ENCODE results near the gene VANGL1.

DNA sequence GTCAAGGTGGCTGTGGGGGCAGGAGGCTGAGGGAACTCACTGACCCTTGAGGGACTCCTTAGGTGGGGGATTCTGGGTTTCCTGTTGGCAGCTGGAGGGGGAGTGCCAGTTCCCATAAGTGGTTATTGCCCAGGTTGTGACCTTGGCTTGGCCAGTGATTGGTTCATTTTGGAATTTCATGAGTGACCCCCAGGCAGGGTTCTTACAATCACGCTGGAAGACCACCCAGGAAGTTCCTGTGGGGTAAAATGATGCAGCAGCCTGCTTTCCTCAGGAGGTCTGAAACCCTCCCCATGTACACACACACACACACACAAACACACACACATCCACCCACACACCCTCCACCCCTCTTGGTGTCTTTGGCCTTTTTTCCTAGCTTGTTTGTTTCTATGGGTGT is 16.9 kb downstream of the VANGL1 start:
- TF ChIP-seq CTCF (IDR thresholded peaks at IDR 0.05; ENCODE audit: insufficient read depth, low read length) (no peak), POLR2AphosphoS5 (IDR thresholded peaks at IDR 0.05; ENCODE audit: low read depth) (no peak), GABPA (IDR thresholded peaks at IDR 0.05; ENCODE audit: low read depth) (no peak), SPI1 (IDR thresholded peaks at IDR 0.05; ENCODE audit: borderline replicate concordance, low read depth) (no peak)
- TF ChIP-seq, protein P1, sequence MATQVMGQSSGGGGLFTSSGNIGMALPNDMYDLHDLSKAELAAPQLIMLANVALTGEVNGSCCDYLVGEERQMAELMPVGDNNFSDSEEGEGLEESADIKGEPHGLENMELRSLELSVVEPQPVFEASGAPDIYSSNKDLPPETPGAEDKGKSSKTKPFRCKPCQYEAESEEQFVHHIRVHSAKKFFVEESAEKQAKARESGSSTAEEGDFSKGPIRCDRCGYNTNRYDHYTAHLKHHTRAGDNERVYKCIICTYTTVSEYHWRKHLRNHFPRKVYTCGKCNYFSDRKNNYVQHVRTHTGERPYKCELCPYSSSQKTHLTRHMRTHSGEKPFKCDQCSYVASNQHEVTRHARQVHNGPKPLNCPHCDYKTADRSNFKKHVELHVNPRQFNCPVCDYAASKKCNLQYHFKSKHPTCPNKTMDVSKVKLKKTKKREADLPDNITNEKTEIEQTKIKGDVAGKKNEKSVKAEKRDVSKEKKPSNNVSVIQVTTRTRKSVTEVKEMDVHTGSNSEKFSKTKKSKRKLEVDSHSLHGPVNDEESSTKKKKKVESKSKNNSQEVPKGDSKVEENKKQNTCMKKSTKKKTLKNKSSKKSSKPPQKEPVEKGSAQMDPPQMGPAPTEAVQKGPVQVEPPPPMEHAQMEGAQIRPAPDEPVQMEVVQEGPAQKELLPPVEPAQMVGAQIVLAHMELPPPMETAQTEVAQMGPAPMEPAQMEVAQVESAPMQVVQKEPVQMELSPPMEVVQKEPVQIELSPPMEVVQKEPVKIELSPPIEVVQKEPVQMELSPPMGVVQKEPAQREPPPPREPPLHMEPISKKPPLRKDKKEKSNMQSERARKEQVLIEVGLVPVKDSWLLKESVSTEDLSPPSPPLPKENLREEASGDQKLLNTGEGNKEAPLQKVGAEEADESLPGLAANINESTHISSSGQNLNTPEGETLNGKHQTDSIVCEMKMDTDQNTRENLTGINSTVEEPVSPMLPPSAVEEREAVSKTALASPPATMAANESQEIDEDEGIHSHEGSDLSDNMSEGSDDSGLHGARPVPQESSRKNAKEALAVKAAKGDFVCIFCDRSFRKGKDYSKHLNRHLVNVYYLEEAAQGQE (IDR thresholded peaks at IDR 0.05; ENCODE audit: insufficient replicate concordance, low read depth): no peak
